ENCODE measurements around the gene PLCB1. TPM values are rescaled to one million over a fixed set of nuclear protein-coding genes. Genes with fewer than 3 reads are reported as not detected.

The PLCB1 gene
- polyA plus RNA-seq, 1 donor: 8.5 TPM

- DNase-seq (ENCODE audit: low read depth): no peak
Observed at GRCh38 chr20:8301655-8302054, 169.6 kb downstream of the PLCB1 start.

- DNase-seq (ENCODE audit: low read depth): no peak
Observed at GRCh38 chr20:8303651-8304050, 171.6 kb downstream of the PLCB1 start.

DNA sequence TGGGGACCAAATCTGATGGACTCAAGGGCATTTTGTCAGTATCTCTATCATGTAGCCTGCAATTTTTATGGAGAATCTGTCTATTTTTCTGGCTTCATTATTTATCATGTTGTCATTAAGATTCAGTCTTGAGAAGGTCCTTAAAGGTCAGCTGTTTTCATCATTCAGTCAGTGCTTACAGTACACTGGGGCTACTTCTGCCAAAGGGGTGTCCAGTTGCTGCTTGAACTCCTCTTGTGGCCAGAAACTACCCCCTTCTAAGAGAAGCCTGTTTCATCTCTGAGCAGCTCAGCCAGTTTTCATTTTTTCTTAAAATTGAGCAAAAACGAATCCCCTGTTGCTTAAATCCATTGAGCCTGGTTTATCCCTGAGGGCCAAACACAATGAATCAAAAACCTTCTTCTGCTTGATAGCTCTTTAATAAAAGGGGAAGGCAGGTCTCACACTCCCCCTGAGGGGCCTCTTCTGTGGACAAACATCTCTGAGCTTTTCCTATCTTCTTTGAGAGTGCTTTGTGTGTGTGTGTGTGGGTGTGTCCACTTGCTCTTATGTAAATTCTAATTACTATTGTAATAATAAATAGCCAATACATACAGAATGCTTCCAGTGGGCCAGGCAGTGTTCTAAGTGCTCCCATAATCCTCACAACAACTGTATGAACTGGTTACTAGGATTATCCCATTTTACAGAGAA, 172.2 kb downstream of the PLCB1 start:
- DNase-seq (ENCODE audit: low read depth): peak; percentile 1

GRCh38 chr20:8305449-8305978, 173.4 kb downstream of the PLCB1 start:
- DNase-seq (ENCODE audit: low read depth): peak; percentile 8

- no peak for DNase-seq (ENCODE audit: low read depth)
Observed at GRCh38 chr20:8306937-8307336, 174.9 kb downstream of the PLCB1 start.

- DNase-seq (ENCODE audit: low read depth): no peak
Observed at GRCh38 chr20:8309634-8310033, 177.6 kb downstream of the PLCB1 start.

DNA sequence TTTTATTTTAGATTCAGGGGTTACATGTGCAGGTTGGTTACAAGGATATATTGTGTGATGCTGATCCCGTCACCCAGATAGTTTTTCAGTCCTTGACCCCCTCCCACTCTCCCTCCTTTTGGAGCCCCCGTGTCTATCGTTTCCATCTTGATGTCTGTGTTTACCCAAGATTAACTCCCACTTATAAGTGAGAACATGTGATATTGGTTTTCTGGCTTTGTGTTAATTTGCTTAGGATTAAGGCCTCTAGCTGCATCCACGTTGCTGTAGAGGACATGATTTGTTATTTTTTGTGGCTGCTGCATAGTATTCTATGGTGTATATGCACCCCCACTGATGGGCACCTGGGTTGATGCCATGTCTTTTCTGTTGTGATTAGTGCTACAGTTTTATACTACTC, 178.6 kb downstream of the PLCB1 start:
- no peak for DNase-seq (ENCODE audit: low read depth)

DNA sequence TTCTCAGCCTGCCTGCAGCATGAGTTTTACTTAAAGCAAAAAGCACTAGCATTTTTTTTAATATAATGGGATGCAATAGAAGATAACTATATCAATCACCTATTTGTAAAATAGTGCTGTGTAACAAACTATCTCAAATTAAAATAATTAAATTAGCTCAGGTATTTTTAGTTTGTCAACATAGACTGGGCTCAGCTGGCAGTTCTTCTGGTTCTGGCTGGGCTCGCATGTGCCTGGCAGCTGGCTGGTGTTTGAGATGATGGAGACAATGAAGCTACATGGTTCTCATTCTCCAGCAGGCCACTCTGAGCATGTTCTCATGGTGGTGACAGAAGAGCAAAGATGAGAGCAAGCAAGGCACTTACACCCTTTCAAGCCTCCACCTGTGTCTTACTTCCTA, 181.0 kb downstream of the PLCB1 start:
- DNase-seq (ENCODE audit: low read depth): no peak

GRCh38 chr20:8315639-8316573, 183.8 kb downstream of the PLCB1 start:
- DNase-seq (ENCODE audit: low read depth): no peak

DNA sequence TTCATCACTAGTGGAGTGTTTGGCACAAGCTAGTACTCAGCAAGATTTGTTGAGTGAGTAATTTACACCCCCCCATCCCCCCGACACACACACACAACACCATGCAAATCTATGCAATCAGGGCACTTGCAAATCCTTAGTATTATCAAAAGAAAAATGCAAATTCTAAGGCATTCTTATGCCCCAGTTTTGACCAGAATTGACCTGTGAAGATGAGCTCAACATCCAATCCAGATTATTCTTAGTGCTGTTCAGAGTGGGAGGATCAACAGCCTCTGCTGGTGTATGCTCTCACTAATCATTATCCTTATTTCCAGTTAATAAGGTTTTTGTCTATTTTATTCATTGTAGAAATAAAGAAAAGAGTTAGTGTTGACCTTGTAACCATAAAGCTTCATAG, 185.4 kb downstream of the PLCB1 start:
- DNase-seq (ENCODE audit: low read depth): no peak

DNA sequence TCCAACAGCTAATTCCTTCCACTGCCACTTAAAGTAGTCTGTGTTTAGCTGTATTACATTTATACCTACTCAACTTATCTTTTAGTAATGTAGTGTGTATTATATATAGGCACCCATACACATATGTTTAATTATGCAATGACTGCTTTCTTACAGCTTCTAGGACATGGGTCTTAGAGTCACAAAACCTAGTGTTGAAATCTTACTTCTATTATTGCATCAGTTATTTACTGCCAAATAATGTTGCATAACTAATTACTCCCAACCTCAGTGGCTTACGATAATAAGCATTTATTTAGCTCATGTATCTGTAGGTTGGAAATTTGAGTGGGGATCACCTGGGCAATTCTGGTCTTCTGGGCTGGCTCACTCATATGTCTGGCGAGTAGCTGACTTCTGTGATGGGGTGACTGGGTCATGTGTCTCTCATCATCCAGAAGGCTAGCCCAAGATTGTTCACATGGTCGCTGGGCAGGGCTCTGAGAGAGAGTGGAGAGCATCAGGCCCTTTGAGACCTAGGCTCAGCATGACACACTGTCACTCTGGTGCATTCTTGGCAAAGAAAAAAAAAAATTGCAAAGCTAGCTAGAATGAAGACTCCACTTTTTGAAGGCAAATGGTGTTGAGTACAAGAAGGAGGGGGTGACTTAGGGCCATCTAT, 187.0 kb downstream of the PLCB1 start:
- DNase-seq (ENCODE audit: low read depth): no peak

- DNase-seq (ENCODE audit: low read depth): no peak
Observed at GRCh38 chr20:8320306-8320705, 188.2 kb downstream of the PLCB1 start.

GRCh38 chr20:8321001-8321400, 188.9 kb downstream of the PLCB1 start:
- DNase-seq (ENCODE audit: low read depth): no peak

- DNase-seq (ENCODE audit: low read depth): no peak
Observed at GRCh38 chr20:8322662-8323217, 190.7 kb downstream of the PLCB1 start.

DNA sequence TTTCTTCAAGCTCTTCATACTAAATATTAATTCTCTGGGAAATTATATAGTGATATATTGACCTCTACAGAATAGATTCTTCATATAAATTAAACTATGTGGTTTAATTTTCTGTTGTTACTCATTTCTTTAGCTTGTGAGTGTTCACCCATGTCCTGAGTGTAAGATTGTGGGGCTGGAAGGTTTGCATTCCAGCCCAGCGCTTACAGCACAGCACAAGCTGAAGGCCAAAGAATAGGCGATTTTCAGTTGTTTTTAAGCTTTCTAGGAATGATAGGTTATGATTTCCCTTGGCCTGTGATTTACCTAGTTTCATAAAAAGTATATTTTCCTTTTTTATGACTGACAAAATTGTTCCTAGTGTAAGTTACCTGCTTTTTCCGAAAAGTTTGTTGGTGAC, 194.1 kb downstream of the PLCB1 start:
- no peak for DNase-seq (ENCODE audit: low read depth)

- no peak for DNase-seq (ENCODE audit: low read depth)
Observed at GRCh38 chr20:8326899-8327298, 194.8 kb downstream of the PLCB1 start.

- no peak for DNase-seq (ENCODE audit: low read depth)
Observed at GRCh38 chr20:8328189-8328588, 196.1 kb downstream of the PLCB1 start.

- DNase-seq (ENCODE audit: low read depth): no peak
Observed at GRCh38 chr20:8330319-8330784, 198.3 kb downstream of the PLCB1 start.

- DNase-seq (ENCODE audit: low read depth): no peak
Observed at GRCh38 chr20:8330785-8331695, 199.0 kb downstream of the PLCB1 start.

DNA sequence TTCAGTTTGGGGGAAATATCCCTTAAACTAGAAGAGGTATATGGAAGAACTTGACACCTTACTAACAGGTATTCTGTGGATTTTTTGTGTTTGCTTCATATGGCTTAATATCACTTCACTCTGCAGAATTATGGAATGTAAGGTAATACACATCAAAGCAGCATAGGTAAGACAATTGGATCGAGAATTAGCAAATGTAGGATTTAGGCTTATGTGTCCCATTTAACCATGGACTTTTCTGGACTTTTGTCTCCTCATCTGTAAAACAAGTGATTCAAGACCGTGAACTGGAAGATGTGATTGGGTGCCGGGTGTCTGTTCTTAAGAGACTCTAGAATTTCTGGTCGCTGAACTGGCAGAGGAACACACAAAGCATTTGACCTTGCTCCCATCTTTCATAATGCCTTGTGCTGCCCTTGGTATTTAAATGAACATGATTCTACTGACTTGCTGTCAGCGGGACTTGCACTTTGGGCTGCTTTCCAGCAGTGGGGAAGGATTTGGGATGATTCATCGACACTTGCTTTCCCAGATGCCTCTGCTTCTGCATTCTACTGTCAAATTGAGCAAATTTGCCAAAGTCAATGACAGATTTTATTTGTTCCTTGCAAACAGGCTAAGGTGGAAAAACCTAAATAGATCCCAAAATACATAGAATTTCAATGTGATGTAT, 199.8 kb downstream of the PLCB1 start:
- no peak for DNase-seq (ENCODE audit: low read depth)

Measured in forelimb muscle (tissue), 1 donor.